ENCODE data around the gene OBSCN. TPM values are rescaled to one million over a fixed set of nuclear protein-coding genes. Genes with fewer than 3 reads are reported as not detected.

Gene OBSCN
- total and polyA plus RNA-seq, 2 donors (not counting 1 experiment from before 2014, with no cell fraction given), result 10.0 to 63.9 TPM

GRCh38 chr1:228343191-228343661 lies 135.4 kb downstream of the OBSCN start:
- no peak for DNase-seq
- Mint-ChIP-seq H3K4me3 (no peak overlapping the region), H3K27ac (no peak overlapping the region)

GRCh38 chr1:228344631-228345072 lies 136.8 kb downstream of the OBSCN start:
- Mint-ChIP-seq H3K9me3 (ENCODE audit: insufficient read depth) (peaks cover 5% of the 10 kb centered on the region), H3K27me3 (no peaks in the 10 kb centered on the region), H3K4me1 (no peaks in the 10 kb centered on the region), H3K27ac (no peak overlapping the region), H3K4me3 (no peak overlapping the region)
- Histone ChIP-seq H4K20me1 (ENCODE audit: control insufficient read depth, insufficient read depth, low read length, poor library complexity, severe bottlenecking) (no peaks in the 10 kb centered on the region), H2AFZ (ENCODE audit: insufficient read depth, low read depth, low read length, poor library complexity, severe bottlenecking) (no peak overlapping the region), H3K27ac (ENCODE audit: low read length in 2 of 2) (no peak overlapping the region), H3K36me3 (replicated peaks in 1 of 2; ENCODE audit: control extremely low read depth in 1 of 2, control insufficient read depth in 1 of 2, extremely low read depth in 1 of 2, insufficient read depth in 2 of 2, low read length in 1 of 2) (no peaks in the 10 kb centered on the region), H3K4me1 (ENCODE audit: control insufficient read depth in 2 of 2, insufficient read depth in 2 of 2, low read length in 2 of 2) (no peaks in the 10 kb centered on the region), H3K79me2 (ENCODE audit: control insufficient read depth, insufficient read depth, low read length) (no peaks in the 10 kb centered on the region), H3K4me3 (ENCODE audit: control extremely low read depth in 1 of 5, extremely low read depth in 1 of 5, insufficient read depth in 1 of 5, low read depth in 2 of 5, low read length in 4 of 5) (no peak overlapping the region), H3K27me3 (replicated peaks in 1 of 4; ENCODE audit: control extremely low read depth in 1 of 4, control insufficient read depth in 3 of 4, insufficient read depth in 4 of 4, low read length in 3 of 4) (no peaks in the 10 kb centered on the region), H3K4me2 (replicated peaks; ENCODE audit: low read depth, low read length, poor library complexity, severe bottlenecking) (no peak overlapping the region), H3K9me3 (ENCODE audit: control extremely low read depth in 1 of 3, control insufficient read depth in 2 of 3, insufficient read depth in 1 of 3, low read length in 2 of 3) (peaks cover 0 to 17% (median 5%) of the 10 kb centered on the region in 3 donors), H3K9ac (ENCODE audit: low read length) (no peak overlapping the region)
- ATAC-seq (ENCODE audit: low read depth), result no peak
- intact Hi-C loops (cut with micrococcal nuclease), result no loop called here
- 91% methylated on average over 5 of the region's 5 CpGs for WGBS (ENCODE audit: insufficient coverage)
- no peak for DNase-seq
- ChIA-PET POLR2A (no interaction called here), CTCF (no interaction called here)
- TF ChIP-seq CTCF (IDR thresholded peaks at IDR 0.05), result no peak
- TF ChIP-seq EZH2 (IDR thresholded peaks at IDR 0.05; ENCODE audit: borderline replicate concordance, insufficient read depth, low read depth, low read length, poor library complexity, severe bottlenecking), result no peak

More at GRCh38 chr1:228343191-228343661, 135.4 kb downstream of the OBSCN start:
- no peak overlapping the region for H3K9ac ChIP-seq (ENCODE audit: low read length)
- H4K20me1 ChIP-seq (ENCODE audit: control insufficient read depth, insufficient read depth, low read length, poor library complexity, severe bottlenecking), result no peaks in the 10 kb centered on the region
- ATAC-seq (ENCODE audit: low read depth), result no peak
- H3K4me2 ChIP-seq (replicated peaks; ENCODE audit: low read depth, low read length, poor library complexity, severe bottlenecking), result no peak overlapping the region
- no peak overlapping the region for H3K4me3 ChIP-seq (ENCODE audit: control extremely low read depth in 1 of 5, extremely low read depth in 1 of 5, insufficient read depth in 1 of 5, low read depth in 2 of 5, low read length in 4 of 5)
- CTCF ChIA-PET, result no interaction called here
- H3K4me1 ChIP-seq (ENCODE audit: control insufficient read depth in 2 of 2, insufficient read depth in 2 of 2, low read length in 2 of 2), result no peaks in the 10 kb centered on the region
- POLR2A ChIA-PET, result no interaction called here
- no peaks in the 10 kb centered on the region for H3K79me2 ChIP-seq (ENCODE audit: control insufficient read depth, insufficient read depth, low read length)
- 97% methylated on average over 19 of the region's 19 CpGs for whole genome bisulfite sequencing (ENCODE audit: insufficient coverage)
- TF ChIP-seq EZH2 (IDR thresholded peaks at IDR 0.05; ENCODE audit: borderline replicate concordance, insufficient read depth, low read depth, low read length, poor library complexity, severe bottlenecking) (no peak), CTCF (IDR thresholded peaks at IDR 0.05) (no peak)
- H3K27me3 ChIP-seq (replicated peaks in 1 of 4; ENCODE audit: control extremely low read depth in 1 of 4, control insufficient read depth in 3 of 4, insufficient read depth in 4 of 4, low read length in 3 of 4), result no peaks in the 10 kb centered on the region
- no peak overlapping the region for H2AFZ ChIP-seq (ENCODE audit: insufficient read depth, low read depth, low read length, poor library complexity, severe bottlenecking)
- peaks cover 0 to 17% (median 5%) of the 10 kb centered on the region in 3 donors for H3K9me3 ChIP-seq (ENCODE audit: control extremely low read depth in 1 of 3, control insufficient read depth in 2 of 3, insufficient read depth in 1 of 3, low read length in 2 of 3)
- H3K9me3 Mint-ChIP-seq (ENCODE audit: insufficient read depth), result peaks cover 5% of the 10 kb centered on the region
- no peaks in the 10 kb centered on the region for H3K27me3 Mint-ChIP-seq
- no peaks in the 10 kb centered on the region for H3K4me1 Mint-ChIP-seq
- intact Hi-C loops (cut with micrococcal nuclease), result no loop called here
- peaks cover 0 to 2% of the 10 kb centered on the region in 2 experiments for H3K36me3 ChIP-seq (replicated peaks in 1 of 2; ENCODE audit: control extremely low read depth in 1 of 2, control insufficient read depth in 1 of 2, extremely low read depth in 1 of 2, insufficient read depth in 2 of 2, low read length in 1 of 2)
- H3K27ac ChIP-seq (ENCODE audit: low read length in 2 of 2), result no peak overlapping the region
